H1 (cell line): ENCODE data around the gene POU2F2. TPM values are rescaled to one million over a fixed set of nuclear protein-coding genes. Genes with fewer than 3 reads are reported as not detected.

Source experiments
- CTCF ChIA-PET: fragments of 300-600 bp; sonication (Branson Sonifier 250); formaldehyde crosslinking; loops from one replicate; lab custom pipeline; 2021; ENCODE audit not compliant: partially characterized antibody; lab: Charles Lee
- POLR2A ChIA-PET: fragments of 300-600 bp; sonication (Branson Sonifier 250); formaldehyde crosslinking; loops from one replicate; lab custom pipeline; 2021; ENCODE audit warnings: inconsistent platforms; ENCODE audit not compliant: partially characterized antibody; lab: Charles Lee
- DNase-seq, 2 experiments: peaks; one replicate each; pipeline versions ENCODE4 v3.0.0 to v3.0.0-alpha.2; 2010 to 2022; ENCODE audit warnings: low spot score in 2 of 2, low read depth in 1 of 2, mixed read lengths in 1 of 2
- FAIRE-seq: peaks from 2 replicates; lab custom pipeline; 2011; peaks lifted over from hg19 to GRCh38; lab: Jason Lieb, UNC
- H2AFZ ChIP-seq: 2 replicates; pipeline ENCODE4 v1.8.1; 2012; ENCODE audit warnings: low read length, inconsistent platforms
- H2AK5ac ChIP-seq: 2 replicates; pipeline ENCODE4 v1.6.1; 2013; ENCODE audit warnings: low read depth, low read length
- H2BK120ac ChIP-seq: replicated peaks from 2 replicates; pipeline ENCODE3; 2013; ENCODE audit warnings: low read depth, low read length, inconsistent platforms
- H2BK12ac ChIP-seq: 2 replicates; pipeline ENCODE4 v1.6.1; 2013; ENCODE audit warnings: low read depth, low read length
- H2BK15ac ChIP-seq: 2 replicates; pipeline ENCODE4 v1.6.1; 2013; ENCODE audit warnings: low read length
- H2BK20ac ChIP-seq: 2 replicates; pipeline ENCODE4 v1.6.1; 2013; ENCODE audit warnings: low read length
- H2BK5ac ChIP-seq: 2 replicates; pipeline ENCODE4 v1.6.1; 2013; ENCODE audit warnings: low read depth, low read length
- H3K14ac ChIP-seq: 2 replicates; pipeline ENCODE4 v1.6.1; 2013; ENCODE audit warnings: inconsistent platforms; ENCODE audit not compliant: insufficient read length
- H3K18ac ChIP-seq: 2 replicates; pipeline ENCODE4 v1.6.1; 2013; ENCODE audit warnings: low read length; ENCODE audit errors: extremely low read depth
- H3K23ac ChIP-seq: 2 replicates; pipeline ENCODE4 v1.6.1; 2013; ENCODE audit warnings: inconsistent platforms; ENCODE audit not compliant: insufficient read length
- H3K23me2 ChIP-seq: 2 replicates; pipeline ENCODE4 v1.6.1; 2013; ENCODE audit warnings: low read depth, low read length
- H3K27ac ChIP-seq: 2 replicates; pipeline ENCODE4 v1.6.1; 2011; ENCODE audit warnings: low read depth, low read length, inconsistent platforms
- H3K27me3 ChIP-seq, 4 experiments: replicated peaks in 1 of 4; 1 replicate in 1 of 4; 2 replicates in 3 of 4; pipeline versions ENCODE4 v1.6.1 to v1.8.1; 2011 to 2013; ENCODE audit warnings: low read length in 3 of 4, mild to moderate bottlenecking in 3 of 4, inconsistent platforms in 2 of 4, mixed read lengths in 2 of 4, moderate library complexity in 1 of 4; ENCODE audit not compliant: control insufficient read depth in 3 of 4, insufficient read depth in 3 of 4; ENCODE audit errors: extremely low read depth in 1 of 4
- H3K36me3 ChIP-seq, 4 experiments: 2 replicates each; pipeline versions ENCODE4 v1.6.1 to v1.8.1; 2011 to 2013; ENCODE audit warnings: mild to moderate bottlenecking in 4 of 4, low read length in 3 of 4, moderate library complexity in 2 of 4, control low read depth in 1 of 4, inconsistent platforms in 1 of 4; ENCODE audit not compliant: insufficient read depth in 4 of 4, control insufficient read depth in 2 of 4
- H3K4ac ChIP-seq: replicated peaks from 2 replicates; pipeline ENCODE3; 2013; ENCODE audit warnings: low read length, low read depth, mixed read lengths, inconsistent platforms; ENCODE audit not compliant: insufficient read length
- H3K4me1 ChIP-seq, 4 experiments: replicated peaks in 1 of 4; 1 replicate in 1 of 4; 2 replicates in 3 of 4; pipeline versions ENCODE4 v1.6.1 to v1.8.1; 2011 to 2013; ENCODE audit warnings: low read length in 3 of 4, inconsistent platforms in 2 of 4, mixed read lengths in 1 of 4; ENCODE audit not compliant: insufficient read depth in 4 of 4, control insufficient read depth in 3 of 4
- H3K4me2 ChIP-seq, 2 experiments: 2 replicates each; pipeline versions ENCODE4 v1.6.1 to v1.8.1; 2011 to 2013; ENCODE audit warnings: low read depth in 2 of 2, low read length in 2 of 2, control low read depth in 1 of 2, inconsistent platforms in 1 of 2, mild to moderate bottlenecking in 1 of 2; ENCODE audit not compliant: insufficient read depth in 1 of 2
- H3K4me3 ChIP-seq, 4 experiments: fragments of 200-600, 300-600 bp in 1 of 4; sonication (generic), shearing (Covaris generic), sonication (Bioruptor Twin) in 1 of 4; 2 replicates each; pipeline versions ENCODE4 v1.5.1 to v1.8.1; 2011 to 2016; ENCODE audit warnings: low read length in 4 of 4, low read depth in 3 of 4, control low read depth in 2 of 4, inconsistent platforms in 2 of 4, mild to moderate bottlenecking in 2 of 4, mixed read lengths in 1 of 4, moderate library complexity in 1 of 4; ENCODE audit not compliant: insufficient read depth in 2 of 4; ENCODE audit errors: extremely low read depth in 1 of 4
- H3K56ac ChIP-seq: replicated peaks from 2 replicates; pipeline ENCODE3; 2013; ENCODE audit warnings: low read depth, mild to moderate bottlenecking, mixed read lengths, low read length, inconsistent platforms; ENCODE audit not compliant: insufficient read length
- H3K79me1 ChIP-seq: 2 replicates; pipeline ENCODE4 v1.6.1; 2013; ENCODE audit warnings: low read depth, low read length, control low read depth
- H3K79me2 ChIP-seq, 2 experiments: 2 replicates each; pipeline versions ENCODE4 v1.6.1 to v1.8.1; 2012 to 2013; ENCODE audit warnings: low read length in 2 of 2, mild to moderate bottlenecking in 2 of 2, inconsistent platforms in 1 of 2; ENCODE audit not compliant: insufficient read depth in 2 of 2, control insufficient read depth in 1 of 2
- H3K9ac ChIP-seq, 4 experiments: replicated peaks in 1 of 4; 1 replicate in 1 of 4; 2 replicates in 3 of 4; pipeline versions ENCODE4 v1.6.1 to v1.8.1; 2011 to 2013; ENCODE audit warnings: low read depth in 3 of 4, low read length in 3 of 4, control low read depth in 2 of 4, mild to moderate bottlenecking in 2 of 4, moderate library complexity in 2 of 4, inconsistent platforms in 1 of 4; ENCODE audit errors: extremely low read depth in 1 of 4
- H3K9me3 ChIP-seq, 2 experiments: 2 replicates each; pipeline versions ENCODE4 v1.6.1 to v1.8.1; 2012 to 2013; ENCODE audit warnings: mild to moderate bottlenecking in 2 of 2, moderate library complexity in 2 of 2, control low read depth in 1 of 2, inconsistent platforms in 1 of 2, low read depth in 1 of 2, low read length in 1 of 2, mixed read lengths in 1 of 2; ENCODE audit not compliant: insufficient read depth in 2 of 2
- H4K20me1 ChIP-seq, 2 experiments: replicated peaks in 1 of 2; 2 replicates each; pipeline versions ENCODE3 to v1.8.1; 2011 to 2013; ENCODE audit warnings: inconsistent platforms in 2 of 2, low read length in 2 of 2, mild to moderate bottlenecking in 1 of 2; ENCODE audit not compliant: insufficient read depth in 2 of 2, control insufficient read depth in 1 of 2
- H4K5ac ChIP-seq: 2 replicates; pipeline ENCODE4 v1.6.1; 2013; ENCODE audit warnings: low read length, low read depth, mixed read lengths, inconsistent platforms; ENCODE audit not compliant: insufficient read length
- H4K8ac ChIP-seq: 2 replicates; pipeline ENCODE4 v1.8.0; 2013; ENCODE audit warnings: mild to moderate bottlenecking, moderate library complexity, low read length, inconsistent platforms; ENCODE audit not compliant: insufficient read depth; ENCODE audit errors: extremely low read depth
- H4K91ac ChIP-seq: replicated peaks from 2 replicates; pipeline ENCODE3; 2013; ENCODE audit warnings: low read length, mixed read lengths, inconsistent platforms; ENCODE audit not compliant: insufficient read length
- WGBS, 2 experiments: shearing (Covaris generic) in 1 of 2; methylation state at CpG; one replicate each; pipeline versions ENCODE4 v1.1.6 to v1.1.7; 2013 to 2015; ENCODE audit warnings: low lambda C conversion rate in 2 of 2, mixed read lengths in 2 of 2, inconsistent platforms in 1 of 2, low coverage in 1 of 2, missing lambda C conversion rate in 1 of 2; ENCODE audit not compliant: insufficient replicate concordance in 2 of 2, insufficient coverage in 1 of 2, insufficient read length in 1 of 2; ENCODE audit errors: extremely low coverage in 1 of 2, missing lambda C conversion rate in 1 of 2; 5-methylcytosine and 5-hydroxymethylcytosine counted together
- polyA plus RNA-seq, 7 experiments: library from polyadenylated mRNA; depleted of rRNA in 3 of 7; stranded (reverse) in 5 of 7; unstranded in 2 of 7; fragments of >200 nt in 5 of 7; fragments of 200-250 nt in 2 of 7; gene quantifications; 1 replicate in 5 of 7; 2 replicates in 1 of 7; 4 replicates in 1 of 7; pipeline versions ENCODE4 v1.2.1 to v1.2.3, GENCODE V29; 2011 to 2013; ENCODE audit warnings: missing spikeins in 2 of 7, mixed read lengths in 2 of 7
- total RNA-seq: library from RNA; stranded (reverse); fragmentation: NEBNext Ultra II Directional; extraction: Animal tissue kit (Norgen Biotek cat#: 25700); gene quantifications from 2 replicates; pipeline ENCODE4 v1.2.1, GENCODE V29; 2021

The POU2F2 gene
- total and polyA plus RNA-seq, 2 of the 8 experiments (the other 6 are each of a cell fraction or from before 2014, with no cell fraction given), result 5.0 to 6.1 TPM

- Histone ChIP-seq H2BK120ac (no peak overlapping the region), H3K14ac (no peak overlapping the region), H3K4me1 (peaks cover 0 to 9% (median 2%) of the 10 kb centered on the region in 4 experiments; a peak in 3 of 7 replicates), H2AFZ (no peak overlapping the region), H4K20me1 (no peaks in the 10 kb centered on the region), H3K27me3 (peaks cover 0 to 2% (median under 1%) of the 10 kb centered on the region in 4 experiments; a peak in 2 of 7 replicates), H3K23me2 (no peaks in the 10 kb centered on the region), H2BK15ac (no peak overlapping the region), H2AK5ac (no peak overlapping the region), H2BK5ac (no peak overlapping the region), H3K27ac (no peak overlapping the region), H3K4ac (no peak overlapping the region), H3K4me2 (no peak overlapping the region), H3K36me3 (no peaks in the 10 kb centered on the region), H3K56ac (no peak overlapping the region), H2BK20ac (no peak overlapping the region), H3K79me2 (no peaks in the 10 kb centered on the region), H3K9ac (no peak overlapping the region), H3K18ac (no peak overlapping the region), H4K91ac (no peak overlapping the region), H4K8ac (no peak overlapping the region), H3K4me3 (no peak overlapping the region), H3K79me1 (no peaks in the 10 kb centered on the region), H3K9me3 (no peaks in the 10 kb centered on the region), H3K23ac (no peak overlapping the region), H4K5ac (no peak overlapping the region), H2BK12ac (no peak overlapping the region)
- FAIRE-seq (no peak), DNase-seq (no peak)
- ChIA-PET POLR2A (interaction anchor here (0.9 kb wide), 1 partner anchor 14 kb away, joined by 3 read pairs; the partner anchor contains the start of gene ZNF574), CTCF (interaction anchor here (1.1 to 1.2 kb wide), 2 partner anchors 19 to 60 kb away, joined by 3 to 4 read pairs; no protein-coding TSS in a partner anchor)
- 95% methylated on average over 13 of the region's 13 CpGs; no CpG with 5 or more reads in 1 of the 2 experiments for WGBS, 2 experiments
Observed at GRCh38 chr19:42089772-42090171, 42.5 kb downstream of the POU2F2 start.
